HS-27A (cell line): Measurements from ENCODE around the gene DOK7.

Experiments
- DNase-seq: peaks from one replicate; pipeline ENCODE4 v3.0.0-alpha.2; 2012; ENCODE audit warnings: low read depth, missing footprints

Gene DOK7

GRCh38 chr4:3489451-3489962 lies 26.4 kb downstream of the DOK7 start:
- DNase-seq: no peak

- DNase-seq: no peak
Observed at GRCh38 chr4:3491681-3492405, 28.7 kb downstream of the DOK7 start.

- no peak for DNase-seq
Observed at GRCh38 chr4:3492741-3493719, 29.9 kb downstream of the DOK7 start.

- no peak for DNase-seq
Observed at GRCh38 chr4:3493720-3494461, 30.8 kb downstream of the DOK7 start.

GRCh38 chr4:3494462-3494871 lies 31.4 kb downstream of the DOK7 start:
- no peak for DNase-seq

GRCh38 chr4:3495204-3495975 lies 32.3 kb downstream of the DOK7 start:
- DNase-seq: no peak

GRCh38 chr4:3496021-3496420 lies 32.9 kb downstream of the DOK7 start:
- DNase-seq: no peak

- no peak for DNase-seq
Observed at GRCh38 chr4:3497095-3497494, 34.0 kb downstream of the DOK7 start.

- DNase-seq: no peak
Observed at GRCh38 chr4:3497523-3498389, 34.6 kb downstream of the DOK7 start.

GRCh38 chr4:3498407-3498806 lies 35.3 kb downstream of the DOK7 start:
- no peak for DNase-seq

- no peak for DNase-seq
Observed at GRCh38 chr4:3498901-3499510, 35.9 kb downstream of the DOK7 start.

GRCh38 chr4:3499710-3500109 lies 36.6 kb downstream of the DOK7 start:
- no peak for DNase-seq

- no peak for DNase-seq
Observed at GRCh38 chr4:3500111-3500510, 37.0 kb downstream of the DOK7 start.

- DNase-seq: no peak
Observed at GRCh38 chr4:3500634-3501101, 37.6 kb downstream of the DOK7 start.

- no peak for DNase-seq
Observed at GRCh38 chr4:3501126-3501824, 38.2 kb downstream of the DOK7 start.

GRCh38 chr4:3501825-3502425 lies 38.8 kb downstream of the DOK7 start:
- DNase-seq: no peak

GRCh38 chr4:3502941-3503936 lies 40.1 kb downstream of the DOK7 start:
- DNase-seq: no peak

GRCh38 chr4:3505231-3505630 lies 42.1 kb downstream of the DOK7 start:
- DNase-seq: no peak
